ENCODE results near the gene ONECUT3.

Gene ONECUT3

GRCh38 chr19:1799695-1800342 is 46.5 kb downstream of the ONECUT3 start:
- DNase-seq (ENCODE audit: insufficient read length, low spot score) (no peak), FAIRE-seq (no peak)
- TF ChIP-seq POLR2A (IDR thresholded peaks at IDR 0.05; ENCODE audit: low read depth, low read length) (no peak), SPI1 (IDR thresholded peaks at IDR 0.05; ENCODE audit: low read depth, low read length) (no peak), PAX5 (IDR thresholded peaks at IDR 0.05; ENCODE audit: insufficient read depth, low read length, severe bottlenecking) (no peak), POU2F2 (IDR thresholded peaks at IDR 0.05; ENCODE audit: low read depth, low read length) (no peak), POLR2AphosphoS5 (IDR thresholded peaks at IDR 0.05; ENCODE audit: low read depth, low read length) (no peak), TAF1 (IDR thresholded peaks at IDR 0.05; ENCODE audit: low read depth, low read length) (no peak)

GRCh38 chr19:1804858-1805257 is 51.6 kb downstream of the ONECUT3 start:
- TF ChIP-seq SPI1 (IDR thresholded peaks at IDR 0.05; ENCODE audit: low read depth, low read length) = no peak
- no peak for TF ChIP-seq POLR2AphosphoS5 (IDR thresholded peaks at IDR 0.05; ENCODE audit: low read depth, low read length)
- TF ChIP-seq POLR2A (IDR thresholded peaks at IDR 0.05; ENCODE audit: low read depth, low read length) = no peak
- DNase-seq (ENCODE audit: insufficient read length, low spot score) (no peak), FAIRE-seq (no peak)

GRCh38 chr19:1805401-1806183 is 52.3 kb downstream of the ONECUT3 start:
- DNase-seq (ENCODE audit: insufficient read length, low spot score) = no peak
- no peak for FAIRE-seq
- TF ChIP-seq POLR2AphosphoS5 (IDR thresholded peaks at IDR 0.05; ENCODE audit: low read depth, low read length) (no peak), POLR2A (IDR thresholded peaks at IDR 0.05; ENCODE audit: low read depth, low read length) (no peak), POU2F2 (IDR thresholded peaks at IDR 0.05; ENCODE audit: low read depth, low read length) (no peak), PAX5 (IDR thresholded peaks at IDR 0.05; ENCODE audit: insufficient read depth, low read length, severe bottlenecking) (no peak), SPI1 (IDR thresholded peaks at IDR 0.05; ENCODE audit: low read depth, low read length) (no peak)

- TF ChIP-seq POU2F2 (IDR thresholded peaks at IDR 0.05; ENCODE audit: low read depth, low read length) = no peak
- no peak for TF ChIP-seq POLR2A (IDR thresholded peaks at IDR 0.05; ENCODE audit: low read depth, low read length)
- no peak for TF ChIP-seq POLR2AphosphoS5 (IDR thresholded peaks at IDR 0.05; ENCODE audit: low read depth, low read length)
- TF ChIP-seq PAX5 (IDR thresholded peaks at IDR 0.05; ENCODE audit: insufficient read depth, low read length, severe bottlenecking) = no peak
- no peak for TF ChIP-seq SPI1 (IDR thresholded peaks at IDR 0.05; ENCODE audit: low read depth, low read length)
- TF ChIP-seq TAF1 (IDR thresholded peaks at IDR 0.05; ENCODE audit: low read depth, low read length) = no peak
- FAIRE-seq (no peak), DNase-seq (ENCODE audit: insufficient read length, low spot score) (no peak)
These were observed 53.1 kb downstream of the ONECUT3 start for GRCh38 chr19:1806184-1807029.

GRCh38 chr19:1807030-1807694 is 53.9 kb downstream of the ONECUT3 start:
- no peak for DNase-seq (ENCODE audit: insufficient read length, low spot score)
- no peak for FAIRE-seq
- TF ChIP-seq POU2F2 (IDR thresholded peaks at IDR 0.05; ENCODE audit: low read depth, low read length) = no peak
- no peak for TF ChIP-seq POLR2A (IDR thresholded peaks at IDR 0.05; ENCODE audit: low read depth, low read length)
- no peak for TF ChIP-seq SPI1 (IDR thresholded peaks at IDR 0.05; ENCODE audit: low read depth, low read length)
- no peak for TF ChIP-seq PAX5 (IDR thresholded peaks at IDR 0.05; ENCODE audit: insufficient read depth, low read length, severe bottlenecking)
- no peak for TF ChIP-seq POLR2AphosphoS5 (IDR thresholded peaks at IDR 0.05; ENCODE audit: low read depth, low read length)
- TF ChIP-seq TAF1 (IDR thresholded peaks at IDR 0.05; ENCODE audit: low read depth, low read length) = no peak

GRCh38 chr19:1807695-1808394 is 54.5 kb downstream of the ONECUT3 start:
- no peak for TF ChIP-seq POLR2AphosphoS5 (IDR thresholded peaks at IDR 0.05; ENCODE audit: low read depth, low read length)
- TF ChIP-seq SPI1 (IDR thresholded peaks at IDR 0.05; ENCODE audit: low read depth, low read length) = no peak
- no peak for TF ChIP-seq TAF1 (IDR thresholded peaks at IDR 0.05; ENCODE audit: low read depth, low read length)
- TF ChIP-seq POLR2A (IDR thresholded peaks at IDR 0.05; ENCODE audit: low read depth, low read length) = no peak
- no peak for TF ChIP-seq POU2F2 (IDR thresholded peaks at IDR 0.05; ENCODE audit: low read depth, low read length)
- no peak for TF ChIP-seq PAX5 (IDR thresholded peaks at IDR 0.05; ENCODE audit: insufficient read depth, low read length, severe bottlenecking)
- DNase-seq (ENCODE audit: insufficient read length, low spot score) (no peak), FAIRE-seq (no peak)

GRCh38 chr19:1808395-1808731 is 55.1 kb downstream of the ONECUT3 start:
- DNase-seq (ENCODE audit: insufficient read length, low spot score) (no peak), FAIRE-seq (no peak)
- TF ChIP-seq SPI1 (IDR thresholded peaks at IDR 0.05; ENCODE audit: low read depth, low read length) (no peak), POLR2A (IDR thresholded peaks at IDR 0.05; ENCODE audit: low read depth, low read length) (no peak), PAX5 (IDR thresholded peaks at IDR 0.05; ENCODE audit: insufficient read depth, low read length, severe bottlenecking) (no peak), TAF1 (IDR thresholded peaks at IDR 0.05; ENCODE audit: low read depth, low read length) (no peak), POU2F2 (IDR thresholded peaks at IDR 0.05; ENCODE audit: low read depth, low read length) (no peak), POLR2AphosphoS5 (IDR thresholded peaks at IDR 0.05; ENCODE audit: low read depth, low read length) (no peak)

- no peak for FAIRE-seq
These were observed 56.4 kb downstream of the ONECUT3 start for GRCh38 chr19:1809678-1810077.

More at GRCh38 chr19:1809678-1810077, 56.4 kb downstream of the ONECUT3 start:
- DNase-seq (ENCODE audit: insufficient read length, low spot score) = no peak
- no peak for TF ChIP-seq PAX5 (IDR thresholded peaks at IDR 0.05; ENCODE audit: insufficient read depth, low read length, severe bottlenecking)
- TF ChIP-seq POLR2AphosphoS5 (IDR thresholded peaks at IDR 0.05; ENCODE audit: low read depth, low read length) = no peak
- no peak for TF ChIP-seq POU2F2 (IDR thresholded peaks at IDR 0.05; ENCODE audit: low read depth, low read length)
- TF ChIP-seq POLR2A (IDR thresholded peaks at IDR 0.05; ENCODE audit: low read depth, low read length) = no peak
- TF ChIP-seq SPI1 (IDR thresholded peaks at IDR 0.05; ENCODE audit: low read depth, low read length) = no peak
